GM20000 (cell line): ENCODE data around the gene CCIN.

Experiments
- DNase-seq: peaks from one replicate; pipeline ENCODE4 v3.0.0; 2012; ENCODE audit warnings: low spot score
- TF ChIP-seq, protein P1 (sequence below): IDR thresholded peaks from 2 replicates; pipeline ENCODE4 v1.5.1; 2012; ENCODE audit warnings: mild to moderate bottlenecking, control low read depth; ENCODE audit errors: extremely low read depth, missing control alignments

CCIN gene

GRCh38 chr9:36162211-36162738, 6.9 kb upstream of the CCIN start:
- TF ChIP-seq, protein P1, sequence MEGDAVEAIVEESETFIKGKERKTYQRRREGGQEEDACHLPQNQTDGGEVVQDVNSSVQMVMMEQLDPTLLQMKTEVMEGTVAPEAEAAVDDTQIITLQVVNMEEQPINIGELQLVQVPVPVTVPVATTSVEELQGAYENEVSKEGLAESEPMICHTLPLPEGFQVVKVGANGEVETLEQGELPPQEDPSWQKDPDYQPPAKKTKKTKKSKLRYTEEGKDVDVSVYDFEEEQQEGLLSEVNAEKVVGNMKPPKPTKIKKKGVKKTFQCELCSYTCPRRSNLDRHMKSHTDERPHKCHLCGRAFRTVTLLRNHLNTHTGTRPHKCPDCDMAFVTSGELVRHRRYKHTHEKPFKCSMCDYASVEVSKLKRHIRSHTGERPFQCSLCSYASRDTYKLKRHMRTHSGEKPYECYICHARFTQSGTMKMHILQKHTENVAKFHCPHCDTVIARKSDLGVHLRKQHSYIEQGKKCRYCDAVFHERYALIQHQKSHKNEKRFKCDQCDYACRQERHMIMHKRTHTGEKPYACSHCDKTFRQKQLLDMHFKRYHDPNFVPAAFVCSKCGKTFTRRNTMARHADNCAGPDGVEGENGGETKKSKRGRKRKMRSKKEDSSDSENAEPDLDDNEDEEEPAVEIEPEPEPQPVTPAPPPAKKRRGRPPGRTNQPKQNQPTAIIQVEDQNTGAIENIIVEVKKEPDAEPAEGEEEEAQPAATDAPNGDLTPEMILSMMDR, result no peak
- no peak for DNase-seq

GRCh38 chr9:36163049-36163785, 6.0 kb upstream of the CCIN start:
- DNase-seq, result no peak

DNA sequence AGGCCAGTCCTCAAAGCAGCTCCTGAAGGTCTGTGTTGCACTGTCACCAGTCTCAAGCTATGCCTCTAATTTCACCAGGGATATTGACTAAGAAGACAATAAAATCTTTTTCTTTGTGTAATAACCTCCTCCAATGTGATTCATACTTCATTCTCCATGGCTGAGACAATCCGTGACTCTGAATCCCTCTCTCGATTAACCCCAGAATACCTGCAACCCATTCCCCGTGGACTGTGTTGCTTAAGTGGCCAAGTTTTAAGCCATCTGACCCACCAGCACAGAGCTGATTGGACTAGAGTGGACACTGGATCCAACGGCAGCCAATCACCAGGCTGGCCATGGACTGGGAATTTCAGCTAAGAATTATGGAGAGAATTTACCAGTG, 5.4 kb upstream of the CCIN start:
- TF ChIP-seq, protein P1, result no peak
- no peak for DNase-seq

More at GRCh38 chr9:36163049-36163785, 6.0 kb upstream of the CCIN start:
- TF ChIP-seq, protein P1, result no peak

DNA sequence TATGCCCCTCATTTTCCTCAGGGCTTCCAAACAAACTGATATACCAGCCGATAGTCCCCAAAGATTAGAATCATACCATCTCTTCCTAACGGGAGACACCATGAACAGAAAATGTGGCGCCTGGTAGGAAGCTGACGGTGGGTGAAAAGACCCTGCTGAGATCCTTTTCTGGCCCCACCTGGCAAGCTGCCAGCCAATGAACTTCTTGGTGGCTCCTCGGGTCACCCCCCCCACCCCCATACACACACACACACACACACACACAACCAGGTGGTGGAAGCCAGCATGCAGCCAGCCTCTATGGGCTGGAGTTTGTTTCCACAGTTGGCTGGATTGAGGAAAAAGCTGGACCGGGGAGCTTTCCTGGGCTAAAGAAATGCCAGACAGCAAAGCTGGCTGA, 4.8 kb upstream of the CCIN start:
- no peak for DNase-seq
- TF ChIP-seq, protein P1, result no peak

DNA sequence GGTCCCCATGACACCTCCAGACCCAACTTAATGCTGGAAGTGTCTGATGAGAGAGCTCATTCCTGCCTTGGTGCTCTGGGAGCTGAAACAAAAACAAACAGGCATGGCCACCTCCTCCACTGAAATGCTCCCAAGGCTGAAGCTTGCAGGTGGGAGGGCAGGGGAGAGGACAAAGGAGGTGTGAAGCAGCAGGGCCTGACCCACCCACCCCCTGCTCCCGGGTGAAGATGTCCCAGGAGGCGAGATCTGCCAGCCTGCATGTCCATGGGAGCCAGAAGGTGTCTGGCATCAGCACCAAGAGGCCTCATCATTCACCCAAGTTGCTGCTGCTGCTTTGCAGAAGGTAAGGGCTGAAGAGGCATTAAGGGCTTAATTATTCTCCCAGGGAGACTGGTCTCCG, 4.2 kb upstream of the CCIN start:
- TF ChIP-seq, protein P1, result no peak
- no peak for DNase-seq

DNA sequence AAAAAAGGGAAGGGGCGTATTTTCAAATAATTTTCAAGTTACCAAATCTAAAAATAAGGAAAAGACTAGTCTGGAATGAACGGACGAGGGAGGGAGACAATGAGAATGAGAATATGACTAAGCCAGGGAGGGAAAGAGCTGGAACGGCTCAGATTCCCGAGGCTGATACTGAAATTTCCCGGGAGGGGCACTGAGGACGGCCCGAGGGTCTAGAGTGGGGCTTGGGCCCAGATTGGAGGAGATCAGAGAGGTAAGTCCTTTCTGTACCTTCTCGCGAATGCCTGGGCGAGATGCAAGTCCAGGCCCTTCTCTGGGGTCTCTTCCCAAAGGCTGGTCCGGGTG, 3.4 kb upstream of the CCIN start:
- no peak for DNase-seq
- TF ChIP-seq, protein P1, result no peak

DNA sequence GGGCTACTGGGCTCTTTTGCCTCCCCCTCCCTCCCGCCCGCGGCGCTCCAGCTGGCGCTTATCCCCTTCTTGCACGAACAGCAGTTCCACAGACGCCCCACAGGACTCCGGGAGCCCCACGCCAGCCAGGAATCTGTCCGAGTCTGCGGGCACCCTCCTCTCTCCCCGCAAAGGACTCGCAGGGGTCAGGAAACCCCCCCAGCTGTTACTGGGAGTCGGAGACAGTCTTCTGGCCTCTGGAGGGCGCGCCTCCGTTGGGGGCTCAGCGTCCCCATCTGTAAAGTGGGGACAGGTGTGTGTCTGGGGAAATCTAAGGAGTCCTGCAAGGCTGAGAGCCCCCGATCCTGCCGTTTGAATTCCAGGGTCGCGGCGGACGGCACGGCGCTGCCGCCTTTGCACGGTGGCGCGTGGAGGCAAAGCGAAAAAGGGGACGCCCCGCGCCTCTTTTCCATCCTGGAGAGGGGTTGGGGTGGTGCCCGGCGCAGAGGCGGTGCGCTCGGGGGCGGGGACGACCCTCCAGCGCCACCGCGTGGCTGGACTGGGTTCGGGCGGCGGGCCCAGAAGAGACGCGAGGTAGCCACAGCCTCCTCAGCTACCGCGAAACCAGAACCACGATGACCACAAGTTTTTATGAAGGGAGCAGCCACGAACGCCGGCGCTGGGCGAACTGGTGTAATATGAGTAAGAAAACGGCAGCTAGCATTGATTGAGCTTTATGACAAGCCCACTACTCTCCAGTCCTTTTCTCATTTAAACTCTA, 2.8 kb upstream of the CCIN start:
- peak; percentile 91 for DNase-seq
- TF ChIP-seq, protein P1, result peak; percentile 98
